Measurements from ENCODE around the gene SHC2. TPM values are rescaled to one million over a fixed set of nuclear protein-coding genes. Genes with fewer than 3 reads are reported as not detected.

SHC2 gene
- total RNA-seq, 1 experiment from 2014 or later, result 0.18 TPM

- Histone ChIP-seq H3K4me3 (ENCODE audit: low read length) (no peak overlapping the region), H3K9me3 (ENCODE audit: low read length) (no peaks in the 10 kb centered on the region), H3K9ac (ENCODE audit: low read length) (no peak overlapping the region), H2AFZ (ENCODE audit: low read length) (no peak overlapping the region), H3K36me3 (ENCODE audit: low read depth, low read length) (no peaks in the 10 kb centered on the region), H3K4me1 (ENCODE audit: insufficient read depth, low read length) (no peaks in the 10 kb centered on the region), H3K79me2 (ENCODE audit: low read length) (no peaks in the 10 kb centered on the region), H3F3A (ENCODE audit: low read length, unreplicated experiment) (no peaks in the 10 kb centered on the region), H3K9me2 (replicated peaks; ENCODE audit: low read length) (no peaks in the 10 kb centered on the region), H3K27me3 (ENCODE audit: low read length) (no peaks in the 10 kb centered on the region), H3K4me2 (ENCODE audit: low read length) (no peak overlapping the region), H3K27ac (ENCODE audit: low read length) (no peak overlapping the region), H4K20me1 (ENCODE audit: low read length) (no peaks in the 10 kb centered on the region)
- ChIA-PET CTCF (no interaction called here), POLR2A (ENCODE audit: unreplicated experiment) (no interaction called here)
- TF ChIP-seq EZH2phosphoT487 (IDR thresholded peaks at IDR 0.05; ENCODE audit: borderline replicate concordance, low read length) (no peak), CTCF (conservative IDR thresholded peaks at IDR 0.05; ENCODE audit: low read depth, low read length) (no peak), EZH2 (IDR thresholded peaks at IDR 0.05; ENCODE audit: low read length, unreplicated experiment) (no peak)
- BruUV-seq (replicated peaks), result no TSS peak
- no peak for DNase-seq
- no peak for ATAC-seq
- intact Hi-C loops (cut with micrococcal nuclease), result no loop called here
These were observed 34.2 kb upstream of the SHC2 start for GRCh38 chr19:495081-495401.

- POLR2A ChIA-PET (ENCODE audit: unreplicated experiment), result no interaction called here
- Histone ChIP-seq H3K27ac (ENCODE audit: low read length) (no peak overlapping the region), H3K27me3 (ENCODE audit: low read length) (no peaks in the 10 kb centered on the region), H3K79me2 (ENCODE audit: low read length) (no peaks in the 10 kb centered on the region), H2AFZ (ENCODE audit: low read length) (no peak overlapping the region), H3K4me1 (ENCODE audit: insufficient read depth, low read length) (no peaks in the 10 kb centered on the region), H3K4me3 (ENCODE audit: low read length) (no peak overlapping the region), H3K36me3 (ENCODE audit: low read depth, low read length) (no peaks in the 10 kb centered on the region), H3K9me2 (replicated peaks; ENCODE audit: low read length) (no peaks in the 10 kb centered on the region), H4K20me1 (ENCODE audit: low read length) (no peaks in the 10 kb centered on the region), H3K4me2 (ENCODE audit: low read length) (no peak overlapping the region), H3K9ac (ENCODE audit: low read length) (no peak overlapping the region), H3F3A (ENCODE audit: low read length, unreplicated experiment) (no peaks in the 10 kb centered on the region), H3K9me3 (ENCODE audit: low read length) (no peaks in the 10 kb centered on the region)
- intact Hi-C loops (cut with micrococcal nuclease), result no loop called here
- TF ChIP-seq EZH2 (IDR thresholded peaks at IDR 0.05; ENCODE audit: low read length, unreplicated experiment), result no peak
- no peak for TF ChIP-seq EZH2phosphoT487 (IDR thresholded peaks at IDR 0.05; ENCODE audit: borderline replicate concordance, low read length)
- TF ChIP-seq CTCF (conservative IDR thresholded peaks at IDR 0.05; ENCODE audit: low read depth, low read length), result no peak
- no peak for DNase-seq
- BruUV-seq (replicated peaks), result no TSS peak
- CTCF ChIA-PET, result no interaction called here
- no peak for ATAC-seq
These were observed 33.6 kb upstream of the SHC2 start for GRCh38 chr19:494171-495080.

- ATAC-seq (no peak), DNase-seq (no peak)
- no peaks in the 10 kb centered on the region for H3K27me3 ChIP-seq (ENCODE audit: low read length)
- H3K4me3 ChIP-seq (ENCODE audit: low read length), result no peak overlapping the region
- no peak overlapping the region for H3K27ac ChIP-seq (ENCODE audit: low read length)
- POLR2A ChIA-PET (ENCODE audit: unreplicated experiment), result no interaction called here
- H3K79me2 ChIP-seq (ENCODE audit: low read length), result no peaks in the 10 kb centered on the region
- H3K4me2 ChIP-seq (ENCODE audit: low read length), result no peak overlapping the region
- H3K9ac ChIP-seq (ENCODE audit: low read length), result no peak overlapping the region
- no peaks in the 10 kb centered on the region for H3K4me1 ChIP-seq (ENCODE audit: insufficient read depth, low read length)
- CTCF ChIA-PET, result no interaction called here
- BruUV-seq (replicated peaks), result no TSS peak
- no peaks in the 10 kb centered on the region for H3F3A ChIP-seq (ENCODE audit: low read length, unreplicated experiment)
- no peaks in the 10 kb centered on the region for H3K9me2 ChIP-seq (replicated peaks; ENCODE audit: low read length)
- intact Hi-C loops (cut with micrococcal nuclease), result no loop called here
- H3K36me3 ChIP-seq (ENCODE audit: low read depth, low read length), result no peaks in the 10 kb centered on the region
- H4K20me1 ChIP-seq (ENCODE audit: low read length), result no peaks in the 10 kb centered on the region
- H2AFZ ChIP-seq (ENCODE audit: low read length), result no peak overlapping the region
- no peaks in the 10 kb centered on the region for H3K9me3 ChIP-seq (ENCODE audit: low read length)
- no peak for TF ChIP-seq EZH2phosphoT487 (IDR thresholded peaks at IDR 0.05; ENCODE audit: borderline replicate concordance, low read length)
- no peak for TF ChIP-seq CTCF (conservative IDR thresholded peaks at IDR 0.05; ENCODE audit: low read depth, low read length)
- no peak for TF ChIP-seq EZH2 (IDR thresholded peaks at IDR 0.05; ENCODE audit: low read length, unreplicated experiment)
These were observed 32.7 kb upstream of the SHC2 start for GRCh38 chr19:493391-494170.

Data from PC-3 (cell line).